ENCODE measurements around the gene NXN. TPM values are rescaled to one million over a fixed set of nuclear protein-coding genes. Genes with fewer than 3 reads are reported as not detected.

NXN gene
- polyA plus RNA-seq, 1 donor from 2014 or later = 14.8 TPM

DNA sequence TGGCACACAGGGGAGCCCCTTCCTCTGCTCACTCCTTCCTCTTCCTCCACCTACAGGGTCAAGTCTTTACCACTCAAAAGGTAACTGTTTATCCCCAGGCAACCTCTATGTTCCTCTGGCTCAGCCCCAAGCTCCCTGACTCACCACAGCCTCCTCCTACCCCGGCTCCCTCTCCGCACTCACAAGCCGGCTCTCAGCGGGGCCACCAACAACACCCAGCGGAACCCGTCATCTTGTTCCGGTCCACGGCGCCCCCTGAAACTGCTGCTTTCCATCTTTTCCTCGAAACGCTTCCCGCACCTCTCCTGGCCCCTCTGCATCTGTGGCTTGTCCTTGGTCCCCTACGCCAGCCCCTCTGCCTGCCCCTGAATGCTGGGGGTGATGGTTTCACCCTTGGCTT is 58.4 kb downstream of the NXN start:
- H3K27ac ChIP-seq (ENCODE audit: low read length) = no peak overlapping the region
- H2AFZ ChIP-seq (ENCODE audit: low read depth, low read length) = no peak overlapping the region
- H3K4me2 ChIP-seq (ENCODE audit: low read length) = no peak overlapping the region
- no peaks in the 10 kb centered on the region for H3F3A ChIP-seq (ENCODE audit: insufficient read depth, low read length, poor library complexity, severe bottlenecking)
- peaks cover 22% of the 10 kb centered on the region for H3K79me2 ChIP-seq (replicated peaks; ENCODE audit: insufficient read depth, low read length)
- H3K9me2 ChIP-seq (ENCODE audit: insufficient read depth, low read length) = no peaks in the 10 kb centered on the region
- no peaks in the 10 kb centered on the region for H3K27me3 ChIP-seq (ENCODE audit: insufficient read depth, low read depth, low read length)
- H3K9me3 ChIP-seq (ENCODE audit: low read length) = peaks cover 3% of the 10 kb centered on the region
- H3K36me3 ChIP-seq (ENCODE audit: insufficient read depth, low read length) = no peaks in the 10 kb centered on the region
- H3K4me3 ChIP-seq (ENCODE audit: low read length) = no peak overlapping the region
- no peak for TF ChIP-seq SMC3 (conservative IDR thresholded peaks at IDR 0.05; ENCODE audit: poor library complexity)
- no peak for TF ChIP-seq TAF1 (IDR thresholded peaks at IDR 0.05; ENCODE audit: low read depth)
- TF ChIP-seq EP300 (conservative IDR thresholded peaks at IDR 0.05; ENCODE audit: poor library complexity, severe bottlenecking) = no peak
- no peak for TF ChIP-seq EZH2 (IDR thresholded peaks at IDR 0.05; ENCODE audit: borderline replicate concordance, insufficient read depth, low read length, poor library complexity, severe bottlenecking)
- TF ChIP-seq, protein P1, sequence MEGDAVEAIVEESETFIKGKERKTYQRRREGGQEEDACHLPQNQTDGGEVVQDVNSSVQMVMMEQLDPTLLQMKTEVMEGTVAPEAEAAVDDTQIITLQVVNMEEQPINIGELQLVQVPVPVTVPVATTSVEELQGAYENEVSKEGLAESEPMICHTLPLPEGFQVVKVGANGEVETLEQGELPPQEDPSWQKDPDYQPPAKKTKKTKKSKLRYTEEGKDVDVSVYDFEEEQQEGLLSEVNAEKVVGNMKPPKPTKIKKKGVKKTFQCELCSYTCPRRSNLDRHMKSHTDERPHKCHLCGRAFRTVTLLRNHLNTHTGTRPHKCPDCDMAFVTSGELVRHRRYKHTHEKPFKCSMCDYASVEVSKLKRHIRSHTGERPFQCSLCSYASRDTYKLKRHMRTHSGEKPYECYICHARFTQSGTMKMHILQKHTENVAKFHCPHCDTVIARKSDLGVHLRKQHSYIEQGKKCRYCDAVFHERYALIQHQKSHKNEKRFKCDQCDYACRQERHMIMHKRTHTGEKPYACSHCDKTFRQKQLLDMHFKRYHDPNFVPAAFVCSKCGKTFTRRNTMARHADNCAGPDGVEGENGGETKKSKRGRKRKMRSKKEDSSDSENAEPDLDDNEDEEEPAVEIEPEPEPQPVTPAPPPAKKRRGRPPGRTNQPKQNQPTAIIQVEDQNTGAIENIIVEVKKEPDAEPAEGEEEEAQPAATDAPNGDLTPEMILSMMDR (IDR thresholded peaks at IDR 0.05; ENCODE audit: poor library complexity, severe bottlenecking) = no peak
- no peak for TF ChIP-seq MXI1 (conservative IDR thresholded peaks at IDR 0.05; ENCODE audit: poor library complexity, severe bottlenecking)
- TF ChIP-seq, protein P2, sequence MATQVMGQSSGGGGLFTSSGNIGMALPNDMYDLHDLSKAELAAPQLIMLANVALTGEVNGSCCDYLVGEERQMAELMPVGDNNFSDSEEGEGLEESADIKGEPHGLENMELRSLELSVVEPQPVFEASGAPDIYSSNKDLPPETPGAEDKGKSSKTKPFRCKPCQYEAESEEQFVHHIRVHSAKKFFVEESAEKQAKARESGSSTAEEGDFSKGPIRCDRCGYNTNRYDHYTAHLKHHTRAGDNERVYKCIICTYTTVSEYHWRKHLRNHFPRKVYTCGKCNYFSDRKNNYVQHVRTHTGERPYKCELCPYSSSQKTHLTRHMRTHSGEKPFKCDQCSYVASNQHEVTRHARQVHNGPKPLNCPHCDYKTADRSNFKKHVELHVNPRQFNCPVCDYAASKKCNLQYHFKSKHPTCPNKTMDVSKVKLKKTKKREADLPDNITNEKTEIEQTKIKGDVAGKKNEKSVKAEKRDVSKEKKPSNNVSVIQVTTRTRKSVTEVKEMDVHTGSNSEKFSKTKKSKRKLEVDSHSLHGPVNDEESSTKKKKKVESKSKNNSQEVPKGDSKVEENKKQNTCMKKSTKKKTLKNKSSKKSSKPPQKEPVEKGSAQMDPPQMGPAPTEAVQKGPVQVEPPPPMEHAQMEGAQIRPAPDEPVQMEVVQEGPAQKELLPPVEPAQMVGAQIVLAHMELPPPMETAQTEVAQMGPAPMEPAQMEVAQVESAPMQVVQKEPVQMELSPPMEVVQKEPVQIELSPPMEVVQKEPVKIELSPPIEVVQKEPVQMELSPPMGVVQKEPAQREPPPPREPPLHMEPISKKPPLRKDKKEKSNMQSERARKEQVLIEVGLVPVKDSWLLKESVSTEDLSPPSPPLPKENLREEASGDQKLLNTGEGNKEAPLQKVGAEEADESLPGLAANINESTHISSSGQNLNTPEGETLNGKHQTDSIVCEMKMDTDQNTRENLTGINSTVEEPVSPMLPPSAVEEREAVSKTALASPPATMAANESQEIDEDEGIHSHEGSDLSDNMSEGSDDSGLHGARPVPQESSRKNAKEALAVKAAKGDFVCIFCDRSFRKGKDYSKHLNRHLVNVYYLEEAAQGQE (IDR thresholded peaks at IDR 0.05; ENCODE audit: borderline replicate concordance) = no peak
- no peak for TF ChIP-seq RAD21 (conservative IDR thresholded peaks at IDR 0.05)
- no peak for TF ChIP-seq POLR2AphosphoS5 (IDR thresholded peaks at IDR 0.05)
- H4K20me1 ChIP-seq (ENCODE audit: insufficient read depth) = no peaks in the 10 kb centered on the region
- H3K9ac ChIP-seq (ENCODE audit: low read length) = no peak overlapping the region

DNA sequence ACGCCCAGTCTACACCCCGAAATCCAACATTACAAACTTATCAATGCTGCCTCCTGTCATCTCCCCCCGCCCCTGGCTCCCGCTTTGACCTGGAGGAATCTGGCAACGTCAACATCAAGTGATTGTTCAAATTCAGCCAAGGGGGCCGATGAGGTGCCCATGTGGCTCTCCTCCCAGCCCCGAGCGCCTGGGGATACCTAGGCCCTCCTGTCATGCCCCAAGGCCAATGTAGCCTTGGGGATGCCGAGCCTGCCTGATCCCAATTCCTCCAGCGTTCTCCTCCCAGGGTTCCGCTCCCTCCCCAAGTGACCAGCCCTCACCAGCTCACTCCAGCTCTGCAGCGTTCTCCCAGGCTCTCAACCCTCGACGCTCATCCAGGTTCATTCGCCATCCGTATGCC is 59.4 kb downstream of the NXN start:
- H3K36me3 ChIP-seq (ENCODE audit: insufficient read depth, low read length) = no peaks in the 10 kb centered on the region
- no peak overlapping the region for H3K9ac ChIP-seq (ENCODE audit: low read length)
- H4K20me1 ChIP-seq (ENCODE audit: insufficient read depth) = no peaks in the 10 kb centered on the region
- no peak overlapping the region for H3K27ac ChIP-seq (ENCODE audit: low read length)
- no peaks in the 10 kb centered on the region for H3K27me3 ChIP-seq (ENCODE audit: insufficient read depth, low read depth, low read length)
- H3K4me3 ChIP-seq (ENCODE audit: low read length) = no peak overlapping the region
- no peak for TF ChIP-seq TAF1 (IDR thresholded peaks at IDR 0.05; ENCODE audit: low read depth)
- no peak for TF ChIP-seq SMC3 (conservative IDR thresholded peaks at IDR 0.05; ENCODE audit: poor library complexity)
- no peak for TF ChIP-seq EP300 (conservative IDR thresholded peaks at IDR 0.05; ENCODE audit: poor library complexity, severe bottlenecking)
- TF ChIP-seq POLR2AphosphoS5 (IDR thresholded peaks at IDR 0.05) = no peak
- TF ChIP-seq, protein P1 (IDR thresholded peaks at IDR 0.05; ENCODE audit: poor library complexity, severe bottlenecking) = no peak
- no peak for TF ChIP-seq RAD21 (conservative IDR thresholded peaks at IDR 0.05)
- TF ChIP-seq EZH2 (IDR thresholded peaks at IDR 0.05; ENCODE audit: borderline replicate concordance, insufficient read depth, low read length, poor library complexity, severe bottlenecking) = no peak
- TF ChIP-seq, protein P2 (IDR thresholded peaks at IDR 0.05; ENCODE audit: borderline replicate concordance) = no peak
- no peak for TF ChIP-seq MXI1 (conservative IDR thresholded peaks at IDR 0.05; ENCODE audit: poor library complexity, severe bottlenecking)
- H2AFZ ChIP-seq (ENCODE audit: low read depth, low read length) = no peak overlapping the region
- peaks cover 3% of the 10 kb centered on the region for H3K9me3 ChIP-seq (ENCODE audit: low read length)
- no peaks in the 10 kb centered on the region for H3K9me2 ChIP-seq (ENCODE audit: insufficient read depth, low read length)
- H3K4me2 ChIP-seq (ENCODE audit: low read length) = no peak overlapping the region
- H3F3A ChIP-seq (ENCODE audit: insufficient read depth, low read length, poor library complexity, severe bottlenecking) = no peaks in the 10 kb centered on the region
- H3K79me2 ChIP-seq (replicated peaks; ENCODE audit: insufficient read depth, low read length) = peaks cover 22% of the 10 kb centered on the region
